Astrocyte (in vitro differentiated cells and primary cell): ENCODE results near the gene NID2. TPM values are rescaled to one million over a fixed set of nuclear protein-coding genes. Genes with fewer than 3 reads are reported as not detected.

Experiments used
- DNase-seq: peaks from one replicate; pipeline ENCODE4 v3.0.0-alpha.2; 2010; ENCODE audit warnings: low read depth
- FAIRE-seq: peaks from 2 replicates; lab custom pipeline; 2011; peaks lifted over from hg19 to GRCh38; lab: Jason Lieb, UNC
- H2AFZ ChIP-seq: 2 replicates; pipeline ENCODE4 v1.6.0; 2012; ENCODE audit warnings: low read depth, low read length, inconsistent platforms
- H3K27ac ChIP-seq: 2 replicates; pipeline ENCODE4 v1.5.1; 2011; ENCODE audit warnings: low read depth, low read length, inconsistent platforms
- H3K27me3 ChIP-seq: 2 replicates; pipeline ENCODE4 v1.6.0; 2011; ENCODE audit warnings: low read length, inconsistent platforms; ENCODE audit not compliant: insufficient read depth
- H3K36me3 ChIP-seq: 2 replicates; pipeline ENCODE4 v1.5.1; 2011; ENCODE audit warnings: low read length, inconsistent platforms; ENCODE audit not compliant: insufficient read depth
- H3K4me1 ChIP-seq: 2 replicates; pipeline ENCODE4 v1.5.1; 2011; ENCODE audit warnings: low read length, inconsistent platforms; ENCODE audit not compliant: insufficient read depth
- H3K4me2 ChIP-seq: 2 replicates; pipeline ENCODE4 v1.6.0; 2012; ENCODE audit warnings: low read length, inconsistent platforms
- H3K4me3 ChIP-seq: 2 replicates; pipeline ENCODE4 v1.5.1; 2011; ENCODE audit warnings: low read depth, mild to moderate bottlenecking, low read length, inconsistent platforms; ENCODE audit not compliant: insufficient read depth
- H3K79me2 ChIP-seq: 2 replicates; pipeline ENCODE4 v1.6.0; 2012; ENCODE audit warnings: mild to moderate bottlenecking, low read length, inconsistent platforms; ENCODE audit not compliant: insufficient read depth
- H3K9ac ChIP-seq: 2 replicates; pipeline ENCODE4 v1.6.0; 2012; ENCODE audit warnings: mild to moderate bottlenecking, low read length, inconsistent platforms
- H3K9me3 ChIP-seq: 2 replicates; pipeline ENCODE4 v1.5.1; 2012; ENCODE audit warnings: low read depth, mild to moderate bottlenecking, low read length, inconsistent platforms; ENCODE audit not compliant: insufficient read depth
- H4K20me1 ChIP-seq: 2 replicates; pipeline ENCODE4 v1.6.0; 2012; ENCODE audit warnings: low read length, inconsistent platforms; ENCODE audit not compliant: insufficient read depth
- H3K27ac Mint-ChIP-seq: one replicate; pipeline ENCODE4 v1.8.0; 2021; ENCODE audit warnings: mild to moderate bottlenecking, mixed read lengths; ENCODE audit not compliant: unreplicated experiment
- H3K27me3 Mint-ChIP-seq: one replicate; pipeline ENCODE4 v1.8.0; 2021; ENCODE audit warnings: low read depth, mixed read lengths; ENCODE audit not compliant: unreplicated experiment
- H3K36me3 Mint-ChIP-seq: one replicate; pipeline ENCODE4 v1.8.0; 2021; ENCODE audit warnings: low read depth, mixed read lengths; ENCODE audit not compliant: unreplicated experiment
- H3K4me1 Mint-ChIP-seq: one replicate; pipeline ENCODE4 v1.8.0; 2021; ENCODE audit warnings: low read depth, mixed read lengths; ENCODE audit not compliant: unreplicated experiment
- H3K4me3 Mint-ChIP-seq: one replicate; pipeline ENCODE4 v1.8.0; 2021; ENCODE audit warnings: mild to moderate bottlenecking, moderate library complexity, mixed read lengths; ENCODE audit not compliant: unreplicated experiment
- H3K9me3 Mint-ChIP-seq: one replicate; pipeline ENCODE4 v1.8.0; 2021; ENCODE audit warnings: mild to moderate bottlenecking, mixed read lengths; ENCODE audit not compliant: unreplicated experiment
- CTCF ChIP-seq: IDR thresholded peaks from 2 replicates; pipeline ENCODE4 v1.5.1; 2011; ENCODE audit warnings: low read depth, mild to moderate bottlenecking, inconsistent platforms, low read length, moderate library complexity; ENCODE audit not compliant: insufficient read depth
- EZH2 ChIP-seq: IDR thresholded peaks from 2 replicates; pipeline ENCODE4 v1.6.1; 2012; ENCODE audit warnings: mild to moderate bottlenecking, low read length, inconsistent platforms; ENCODE audit not compliant: insufficient read depth
- total RNA-seq: library from RNA; stranded (reverse); gene quantifications from 2 replicates; pipeline ENCODE4 v1.2.1, GENCODE V29; 2021

NID2 gene
- total RNA-seq, 1 donor from 2014 or later = 22.3 TPM

- Histone ChIP-seq H3K4me2 (no peak overlapping the region), H3K36me3 (peaks cover 6% of the 10 kb centered on the region), H3K27ac (no peak overlapping the region), H3K4me3 (no peak overlapping the region), H3K27me3 (no peaks in the 10 kb centered on the region), H3K4me1 (peaks cover 46% of the 10 kb centered on the region), H3K79me2 (no peaks in the 10 kb centered on the region), H2AFZ (no peak overlapping the region), H3K9me3 (no peaks in the 10 kb centered on the region), H4K20me1 (no peaks in the 10 kb centered on the region), H3K9ac (no peak overlapping the region)
- no peak for TF ChIP-seq EZH2
- no peak for TF ChIP-seq CTCF
- Mint-ChIP-seq H3K4me1 (peaks cover 24% of the 10 kb centered on the region), H3K9me3 (peaks cover 7% of the 10 kb centered on the region), H3K4me3 (no peak overlapping the region), H3K27ac (no peak overlapping the region), H3K36me3 (peaks cover 2% of the 10 kb centered on the region), H3K27me3 (peaks cover 2% of the 10 kb centered on the region)
- FAIRE-seq (no peak), DNase-seq (no peak)
Observed at GRCh38 chr14:52021957-52022600, 46.8 kb downstream of the NID2 start.

DNA sequence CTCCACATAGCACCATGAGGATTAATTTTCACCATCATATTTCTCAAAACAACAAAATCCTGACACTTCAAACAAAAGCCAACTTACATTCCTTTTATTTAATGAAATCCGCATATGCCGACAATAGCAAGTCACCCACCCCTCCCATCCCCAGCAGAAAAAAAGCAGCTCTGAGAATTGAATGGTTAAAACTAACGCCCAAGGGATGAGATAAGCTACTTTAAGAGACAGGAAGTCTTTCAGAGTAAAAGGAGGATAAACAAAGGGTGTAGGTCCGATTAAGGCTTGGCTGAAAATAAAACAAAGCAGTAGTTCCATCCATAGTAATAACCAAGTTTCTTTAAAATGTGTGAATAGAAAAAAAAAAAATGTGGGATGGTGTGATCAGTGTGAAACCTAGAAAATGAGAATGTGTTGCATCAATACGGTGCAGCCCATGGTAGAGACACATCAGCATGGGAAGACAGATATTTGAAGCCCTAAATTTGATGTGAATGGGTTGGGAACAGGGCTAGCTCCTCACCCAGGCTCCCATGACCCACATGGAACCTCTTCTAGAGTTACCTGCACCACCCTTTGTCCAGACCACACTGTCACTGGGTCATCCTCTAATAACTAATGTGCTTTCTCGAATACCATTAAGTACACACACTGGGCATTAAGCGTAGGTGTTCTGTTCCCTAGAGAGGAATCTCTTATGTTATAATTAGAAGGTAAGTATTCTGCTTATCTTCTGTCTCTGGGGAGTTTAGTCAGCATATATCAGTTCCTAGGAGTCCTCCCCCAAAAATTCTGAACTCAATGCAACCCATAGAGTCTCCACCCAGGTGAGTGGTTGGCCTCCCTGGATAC is 47.8 kb downstream of the NID2 start:
- Histone ChIP-seq H3K4me1 (peaks cover 39% of the 10 kb centered on the region), H3K4me3 (no peak overlapping the region), H3K4me2 (peak overlapping the region; percentile 9), H3K9ac (no peak overlapping the region), H3K27me3 (no peaks in the 10 kb centered on the region), H4K20me1 (no peaks in the 10 kb centered on the region), H3K36me3 (peaks cover 6% of the 10 kb centered on the region), H2AFZ (no peak overlapping the region), H3K79me2 (no peaks in the 10 kb centered on the region), H3K9me3 (no peaks in the 10 kb centered on the region), H3K27ac (no peak overlapping the region)
- H3K4me3 Mint-ChIP-seq = no peak overlapping the region
- H3K9me3 Mint-ChIP-seq = peaks cover 7% of the 10 kb centered on the region
- FAIRE-seq = no peak
- TF ChIP-seq EZH2 (no peak), CTCF (no peak)
- peaks cover 2% of the 10 kb centered on the region for H3K36me3 Mint-ChIP-seq
- no peak overlapping the region for H3K27ac Mint-ChIP-seq
- H3K27me3 Mint-ChIP-seq = peaks cover 3% of the 10 kb centered on the region
- H3K4me1 Mint-ChIP-seq = peaks cover 21% of the 10 kb centered on the region
- DNase-seq = no peak
